AG09319 (cell line): Measurements from ENCODE around the gene FAM118B.

Experiments
- DNase-seq: peaks from one replicate; pipeline ENCODE4 v3.0.0-alpha.2; 2010; ENCODE audit warnings: low read depth; ENCODE audit errors: extremely low read depth
- CTCF ChIP-seq: IDR thresholded peaks from 2 replicates; pipeline ENCODE4 v1.5.1; 2011; ENCODE audit warnings: low read depth, mild to moderate bottlenecking, inconsistent platforms, low read length, moderate library complexity

FAM118B gene

GRCh38 chr11:126186708-126187529 is 24.7 kb upstream of the FAM118B start:
- TF ChIP-seq CTCF: peak; percentile 19
- no peak for DNase-seq

DNA sequence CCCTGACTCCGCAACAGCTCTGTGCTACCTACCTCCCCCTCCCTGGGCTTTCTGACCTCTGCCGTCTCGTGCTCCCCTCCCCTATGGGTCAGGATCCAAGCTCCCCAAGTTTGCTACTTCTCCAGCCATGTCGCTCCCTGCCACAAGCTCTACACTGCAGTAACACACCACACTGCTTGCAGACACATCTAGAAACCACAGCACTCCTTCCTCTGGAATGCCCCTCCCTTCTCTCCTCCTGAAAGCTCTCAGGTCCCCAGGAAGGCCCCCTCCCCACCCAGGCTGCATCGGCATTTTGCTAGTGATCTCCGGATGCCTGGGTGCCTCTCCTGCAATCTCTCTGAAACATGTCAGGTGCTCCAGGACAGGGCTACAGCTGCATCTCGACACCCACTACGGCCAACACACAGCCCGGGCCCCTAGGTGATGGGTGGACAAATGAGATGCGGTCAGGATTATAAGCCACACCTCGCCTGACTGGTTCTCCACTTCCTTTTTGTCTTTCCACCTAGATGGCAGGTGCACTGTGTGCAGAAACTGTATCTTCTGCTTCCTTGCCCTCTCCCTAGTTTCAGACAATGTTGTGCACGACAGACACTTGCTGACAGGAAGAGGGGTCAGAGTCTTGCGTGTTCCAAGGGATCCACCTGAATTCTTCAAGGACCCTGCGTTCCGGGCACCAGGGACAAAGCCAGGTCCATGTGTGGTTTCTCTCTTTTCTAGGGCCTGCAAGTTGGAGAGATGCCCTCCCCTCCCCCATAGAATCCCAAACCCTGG is 23.1 kb upstream of the FAM118B start:
- no peak for TF ChIP-seq CTCF
- no peak for DNase-seq

- no peak for DNase-seq
- no peak for TF ChIP-seq CTCF
Observed at GRCh38 chr11:126189109-126189929, 22.3 kb upstream of the FAM118B start.

- no peak for DNase-seq
- TF ChIP-seq CTCF: no peak
Observed at GRCh38 chr11:126190792-126191191, 20.8 kb upstream of the FAM118B start.

DNA sequence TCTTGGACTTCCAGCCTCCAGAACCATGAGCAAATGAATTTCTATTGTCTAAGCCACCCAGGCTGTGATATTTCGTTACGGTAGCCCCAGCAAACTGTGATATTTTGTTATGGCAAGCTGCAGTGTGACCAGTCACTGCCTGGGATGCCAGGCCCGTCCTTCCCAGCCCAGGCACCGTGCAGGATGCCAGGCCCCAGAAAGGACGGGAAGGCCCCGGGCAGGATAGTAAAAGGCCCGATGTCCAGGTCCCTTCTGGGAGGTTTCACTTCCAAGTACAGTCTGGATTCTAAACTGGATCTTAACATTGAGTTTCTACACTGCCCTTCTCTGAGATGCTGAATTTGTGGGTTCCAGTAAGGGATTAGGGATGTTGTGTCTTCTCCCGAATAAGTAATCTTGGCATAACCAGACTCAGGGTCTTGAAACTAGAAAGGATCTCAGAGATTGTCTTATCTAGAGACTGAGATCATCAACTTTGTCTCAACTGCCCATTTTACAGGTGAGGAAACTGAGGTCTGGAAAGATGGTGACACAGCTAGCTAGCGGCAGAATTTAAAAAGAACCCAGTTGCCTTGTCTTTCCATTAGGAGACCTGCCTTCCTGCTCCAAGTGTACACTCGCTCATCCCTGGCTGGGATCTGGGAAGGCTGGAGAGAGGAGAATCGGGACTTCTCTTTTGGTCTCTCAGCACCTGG is 20.1 kb upstream of the FAM118B start:
- no peak for TF ChIP-seq CTCF
- DNase-seq: no peak

- DNase-seq: no peak
- no peak for TF ChIP-seq CTCF
Observed at GRCh38 chr11:126192361-126192760, 19.2 kb upstream of the FAM118B start.
